GM19023 (cell line): ENCODE results near the gene STXBP4.

ENCODE experiments used
- ATAC-seq: cut with Tn5 transposase; IDR thresholded peaks from one replicate; pipeline ENCODE4 v1.9.1; 2021; ENCODE audit warnings: mild to moderate bottlenecking, moderate library complexity; ENCODE audit not compliant: unreplicated experiment

STXBP4 gene

GRCh38 chr17:55167024-55167725 lies 198.6 kb downstream of the STXBP4 start:
- ATAC-seq = no peak

DNA sequence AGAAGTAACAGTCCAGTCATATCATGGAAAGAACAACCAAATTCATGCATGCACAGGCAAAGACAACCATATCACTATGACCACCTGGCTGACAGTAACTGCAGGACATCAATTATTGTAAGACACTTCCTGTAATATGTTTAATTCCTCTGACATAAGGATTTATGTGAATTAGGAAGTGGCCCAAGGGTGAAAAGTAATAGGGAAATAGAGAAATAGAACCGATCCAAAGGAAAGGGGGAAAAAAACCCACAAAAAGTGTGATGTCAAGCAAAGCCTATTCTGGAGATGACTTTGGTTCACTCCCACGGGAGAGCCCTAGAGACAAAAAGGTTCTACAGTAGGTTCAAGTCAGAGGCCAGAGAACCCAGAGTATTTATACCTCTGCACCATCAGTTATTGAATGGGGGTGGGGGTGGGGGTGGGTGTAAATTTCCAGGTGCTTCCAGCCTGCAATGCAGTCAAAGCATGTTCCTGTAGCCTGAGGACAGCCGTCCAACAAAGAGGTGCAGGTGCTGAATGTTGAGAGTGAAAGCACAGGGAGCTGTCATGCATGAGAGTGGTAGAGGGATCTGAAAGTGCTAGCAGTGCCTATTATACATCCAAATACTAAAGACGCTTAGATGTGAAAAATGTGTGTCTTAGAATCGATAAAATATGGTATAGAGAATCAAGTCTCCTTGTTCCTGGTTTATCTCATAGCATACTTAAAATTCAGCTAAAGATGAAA lies 200.6 kb downstream of the STXBP4 start:
- peak; percentile 88 for ATAC-seq

DNA sequence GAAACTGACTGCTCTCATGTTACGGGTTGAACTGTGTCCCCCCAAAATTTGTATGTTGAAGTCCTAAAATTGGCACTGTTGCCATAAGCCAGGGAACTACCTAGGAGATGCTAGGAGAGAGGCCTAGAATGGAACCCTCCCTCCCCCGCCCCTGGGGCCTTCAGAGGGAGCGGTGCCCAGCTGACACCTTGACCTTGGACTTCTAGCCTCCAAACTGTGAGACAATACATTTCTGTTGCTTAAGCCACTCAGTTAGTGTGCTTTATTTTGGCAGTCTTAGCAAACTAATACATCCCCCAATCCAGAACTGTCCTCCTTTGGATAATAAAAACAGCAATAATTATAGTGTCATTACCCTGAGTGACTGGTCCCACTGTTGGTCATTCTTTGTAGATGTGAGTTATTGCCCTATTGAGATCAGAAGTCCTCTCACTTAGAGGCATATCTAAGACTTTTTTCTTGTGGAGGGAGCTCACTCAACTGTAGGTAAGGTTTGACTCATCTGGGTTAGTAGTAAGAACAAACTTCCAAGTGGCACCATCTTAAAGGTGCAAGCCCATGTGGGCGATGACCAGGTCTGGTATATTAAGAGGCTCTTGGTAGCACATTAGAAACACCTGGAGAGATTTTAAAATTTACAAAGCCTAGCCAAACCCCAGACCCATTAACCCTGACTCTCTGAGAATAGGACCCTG lies 203.2 kb downstream of the STXBP4 start:
- no peak for ATAC-seq

DNA sequence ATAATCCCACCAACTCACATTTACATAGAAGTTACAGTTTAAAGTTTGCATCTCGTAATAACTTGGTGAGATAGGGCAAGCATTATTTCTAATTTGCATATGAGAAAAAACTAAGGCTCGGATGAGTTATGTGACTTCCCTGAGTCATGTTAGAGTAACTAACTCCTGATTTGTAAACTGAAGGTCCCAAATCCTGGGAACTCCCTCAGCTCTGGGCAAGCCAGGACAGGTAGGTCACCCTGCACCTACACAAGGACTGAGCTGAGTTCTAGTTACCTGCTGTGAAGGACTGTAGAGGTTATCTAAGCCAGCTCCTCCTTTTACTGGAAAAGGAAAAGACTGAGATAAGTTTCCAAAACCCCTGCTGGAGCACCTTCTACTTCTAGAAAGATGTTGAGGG lies 204.0 kb downstream of the STXBP4 start:
- no peak for ATAC-seq

DNA sequence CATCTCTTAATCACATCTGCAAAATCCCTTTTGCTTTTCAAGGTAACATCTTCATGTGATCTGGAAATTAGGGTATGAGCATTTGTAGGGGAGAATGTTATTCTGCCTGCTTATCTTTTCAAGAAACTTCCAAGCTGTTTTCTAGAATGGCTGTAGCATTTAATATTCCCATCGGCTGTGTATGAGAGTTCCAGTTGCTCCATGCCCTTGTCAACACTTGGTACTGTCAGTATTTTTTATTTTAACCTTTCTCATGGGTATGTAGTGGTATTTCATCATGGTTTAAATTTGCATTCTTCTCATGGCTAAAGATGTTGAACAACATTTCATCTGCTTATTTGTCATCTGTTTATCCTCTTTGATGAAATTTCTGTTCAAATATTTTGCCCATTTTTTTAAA lies 205.6 kb downstream of the STXBP4 start:
- ATAC-seq = no peak

DNA sequence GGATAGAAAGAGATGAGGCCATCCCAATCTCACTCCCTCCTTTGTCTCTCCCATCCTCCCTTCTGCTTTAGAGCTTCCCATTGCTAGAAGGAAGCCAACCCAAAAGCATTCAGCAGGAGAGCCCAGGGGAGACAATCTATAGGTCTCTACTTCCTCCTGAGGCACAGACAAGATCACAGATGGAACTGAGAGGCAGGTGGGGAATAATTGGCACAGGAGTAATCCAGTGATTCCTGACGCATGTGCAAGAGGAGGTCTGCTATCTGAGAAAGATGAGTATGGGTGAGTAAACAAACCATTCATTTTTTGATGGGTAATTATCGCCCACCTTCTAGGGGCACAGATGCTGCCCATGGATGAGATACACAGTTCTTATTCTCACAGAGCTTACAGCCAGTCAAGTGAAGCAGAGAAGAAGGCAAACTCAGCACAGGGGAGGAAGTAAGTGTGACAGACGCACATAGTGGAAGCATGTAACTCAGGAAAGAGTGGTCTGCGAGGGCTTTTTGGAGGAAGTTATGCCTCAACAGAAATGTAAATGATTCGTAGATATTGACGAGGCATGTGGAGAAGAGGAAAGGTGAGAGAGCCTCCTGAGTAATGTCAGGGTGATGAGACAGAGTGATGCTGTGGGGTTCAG lies 207.3 kb downstream of the STXBP4 start:
- no peak for ATAC-seq

- ATAC-seq = no peak
Measured at GRCh38 chr17:55177159-55177854, 208.7 kb downstream of the STXBP4 start.

- ATAC-seq = no peak
Measured at GRCh38 chr17:55177855-55178217, 209.3 kb downstream of the STXBP4 start.

DNA sequence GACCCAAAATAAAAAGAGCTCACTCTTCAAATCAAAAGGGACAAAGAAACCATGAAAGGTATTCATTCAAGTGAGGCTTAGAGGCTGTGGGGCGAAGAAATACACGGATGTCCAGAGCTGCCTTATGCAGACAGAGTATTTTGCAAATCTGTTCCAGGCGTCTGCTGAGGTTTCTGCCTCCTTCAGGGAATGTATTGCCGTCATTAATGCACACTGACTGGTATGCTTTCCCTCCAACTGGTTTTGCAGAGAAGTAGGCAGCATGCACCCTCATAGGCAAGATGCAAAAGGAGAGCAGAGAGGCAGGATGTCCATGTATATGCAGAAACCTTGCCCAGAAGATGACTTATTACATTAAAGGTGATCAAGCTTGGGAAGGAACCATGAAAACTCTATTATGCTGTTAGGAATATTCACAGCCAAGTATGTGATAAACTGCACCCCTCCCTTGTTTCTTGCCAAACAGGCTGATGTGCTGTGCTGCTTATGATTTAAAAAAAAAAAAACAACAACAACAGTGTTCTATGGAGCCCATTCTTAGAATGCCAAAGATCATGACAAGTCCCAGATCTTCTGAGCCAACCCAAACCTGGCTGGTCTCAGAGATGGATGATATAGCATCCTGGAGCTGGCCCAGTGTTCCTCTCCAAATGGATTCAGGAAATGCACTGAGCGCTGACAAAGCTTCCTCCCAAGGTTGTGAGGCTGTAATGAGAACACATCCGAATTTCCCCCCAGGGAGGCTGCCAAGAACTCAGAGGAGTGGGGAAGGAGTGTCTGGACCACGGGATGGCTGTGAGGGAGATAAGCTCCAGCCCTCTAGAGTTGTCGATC lies 218.6 kb downstream of the STXBP4 start:
- no peak for ATAC-seq

GRCh38 chr17:55190748-55191147 lies 222.2 kb downstream of the STXBP4 start:
- ATAC-seq = no peak

- no peak for ATAC-seq
Measured at GRCh38 chr17:55198690-55199370, 230.3 kb downstream of the STXBP4 start.

GRCh38 chr17:55200904-55201303 lies 232.3 kb downstream of the STXBP4 start:
- ATAC-seq = no peak

GRCh38 chr17:55201308-55201932 lies 232.9 kb downstream of the STXBP4 start:
- ATAC-seq = no peak

DNA sequence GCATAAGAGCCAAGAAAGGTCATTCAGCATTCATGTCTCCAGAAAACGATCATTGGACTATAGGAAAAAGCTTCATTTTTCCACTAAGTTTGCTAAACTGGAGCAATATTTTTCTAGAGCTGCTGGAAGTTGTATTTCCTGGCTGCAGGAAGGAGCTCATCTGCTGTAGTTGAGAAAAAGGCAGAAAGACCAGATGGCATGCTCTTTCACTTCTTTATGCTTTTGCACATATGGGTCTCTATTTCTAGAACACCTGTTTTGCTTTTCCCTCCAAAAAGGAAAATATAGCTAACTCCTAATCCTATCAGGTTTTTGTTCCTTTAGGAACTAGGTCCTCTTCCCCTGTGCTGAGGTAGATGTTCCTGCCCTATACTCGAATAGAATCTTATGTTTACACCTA lies 234.3 kb downstream of the STXBP4 start:
- ATAC-seq = no peak

DNA sequence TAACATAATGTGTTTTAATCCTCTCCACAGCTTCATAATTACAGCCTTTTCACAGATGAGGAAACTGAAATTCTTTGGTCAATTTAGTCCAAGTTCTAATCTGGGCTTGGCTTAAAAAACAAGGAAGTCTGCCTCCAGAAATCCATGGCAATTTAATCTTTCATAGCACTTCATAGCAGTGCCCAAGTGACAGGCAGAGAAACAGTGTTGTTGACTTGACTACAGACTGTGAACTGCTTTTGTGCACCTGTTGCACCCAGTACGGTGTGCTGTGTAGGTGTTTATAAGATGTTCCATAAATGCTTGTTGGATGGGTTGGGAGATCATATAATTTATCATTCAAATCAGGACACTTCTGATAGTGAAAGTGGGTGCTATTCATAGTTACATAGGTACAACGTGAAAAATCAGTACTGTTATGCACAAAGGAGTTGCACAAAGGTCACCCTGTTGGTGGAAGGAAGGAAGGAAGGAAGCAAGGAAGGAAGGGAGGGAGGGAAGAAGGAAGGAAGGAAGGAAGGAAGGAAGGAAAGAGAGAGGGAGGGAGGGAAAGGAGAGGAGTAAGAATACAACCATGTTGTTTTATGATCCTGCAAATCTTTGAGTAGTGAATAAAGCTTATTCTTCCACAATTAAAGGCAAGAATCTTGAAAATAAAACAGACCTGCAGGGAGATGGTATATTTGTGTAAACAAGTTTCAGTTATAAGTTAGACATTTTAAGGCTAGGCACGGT lies 239.7 kb downstream of the STXBP4 start:
- ATAC-seq = no peak

GRCh38 chr17:55210292-55210691 lies 241.7 kb downstream of the STXBP4 start:
- ATAC-seq = no peak

GRCh38 chr17:55212880-55213279 lies 244.3 kb downstream of the STXBP4 start:
- no peak for ATAC-seq

GRCh38 chr17:55215711-55216110 lies 247.1 kb downstream of the STXBP4 start:
- ATAC-seq = no peak
